GM23338 (cell line): ENCODE measurements around the gene KIAA1671. TPM values are rescaled to one million over a fixed set of nuclear protein-coding genes. Genes with fewer than 3 reads are reported as not detected.

ENCODE experiments used
- ATAC-seq: fragments of 200-7000 bp; cut with Tn5 transposase; 3 replicates; pipeline ENCODE4 v1.9.1; 2020
- DNase-seq: peaks from one replicate; pipeline ENCODE4 v3.0.0-alpha.2; 2015; ENCODE audit warnings: low spot score
- H2AFZ ChIP-seq: fragments of 200-600 bp; sonication (generic); 2 replicates; pipeline ENCODE4 v1.8.0; 2016; ENCODE audit warnings: antibody characterized with exemption, mild to moderate bottlenecking, moderate library complexity
- H3F3A ChIP-seq: fragments of 200-600 bp; sonication (generic); replicated peaks from 2 replicates; pipeline ENCODE4 v1.8.0; 2017; ENCODE audit warnings: antibody characterized with exemption, mixed run types, low read depth
- H3K27ac ChIP-seq: fragments of 200-600 bp; sonication (generic); 2 replicates; pipeline ENCODE4 v1.6.1; 2016; ENCODE audit warnings: low read depth
- H3K27me3 ChIP-seq: fragments of 200-600 bp; sonication (generic); 2 replicates; pipeline ENCODE4 v1.8.0; 2016; ENCODE audit warnings: mild to moderate bottlenecking, mixed run types, moderate library complexity; ENCODE audit not compliant: insufficient read depth
- H3K36me3 ChIP-seq: fragments of 200-600 bp; sonication (generic); 2 replicates; pipeline ENCODE4 v1.8.0; 2016; ENCODE audit warnings: mild to moderate bottlenecking; ENCODE audit not compliant: insufficient read depth
- H3K4me1 ChIP-seq: fragments of 200-600 bp; sonication (generic); 2 replicates; pipeline ENCODE4 v1.8.0; 2016; ENCODE audit warnings: mild to moderate bottlenecking, moderate library complexity; ENCODE audit not compliant: insufficient read depth
- H3K4me2 ChIP-seq: fragments of 200-600 bp; sonication (generic); 2 replicates; pipeline ENCODE4 v1.7.1; 2017; ENCODE audit warnings: mixed run types
- H3K4me3 ChIP-seq: fragments of 200-600 bp; sonication (generic); 2 replicates; pipeline ENCODE4 v1.6.1; 2016; ENCODE audit warnings: mixed run types
- H3K79me2 ChIP-seq: fragments of 200-600 bp; sonication (generic); replicated peaks from 2 replicates; pipeline ENCODE4 v1.8.0; 2017; ENCODE audit warnings: mild to moderate bottlenecking; ENCODE audit not compliant: insufficient read depth
- H3K9me2 ChIP-seq: fragments of 200-600 bp; sonication (generic); 2 replicates; pipeline ENCODE4 v1.8.0; 2017; ENCODE audit not compliant: insufficient read depth
- H4K20me1 ChIP-seq: fragments of 200-600 bp; sonication (generic); replicated peaks from 2 replicates; pipeline ENCODE4 v1.8.0; 2017; ENCODE audit warnings: mild to moderate bottlenecking; ENCODE audit not compliant: insufficient read depth
- H3K27ac Mint-ChIP-seq: 2 replicates; pipeline ENCODE4 v1.8.0; 2020; ENCODE audit warnings: inconsistent platforms, mild to moderate bottlenecking, moderate library complexity, mixed read lengths
- H3K27me3 Mint-ChIP-seq: 3 replicates; pipeline ENCODE4 v1.8.0; 2022; ENCODE audit warnings: low read depth, mild to moderate bottlenecking, moderate library complexity, mixed read lengths, inconsistent platforms; ENCODE audit not compliant: insufficient read depth, poor library complexity
- H3K36me3 Mint-ChIP-seq: 3 replicates; pipeline ENCODE4 v1.8.0; 2021; ENCODE audit warnings: low read depth, mild to moderate bottlenecking, inconsistent platforms, moderate library complexity, mixed read lengths
- H3K4me1 Mint-ChIP-seq: 3 replicates; pipeline ENCODE4 v1.8.0; 2020; ENCODE audit warnings: mild to moderate bottlenecking, inconsistent platforms, mixed read lengths
- H3K4me3 Mint-ChIP-seq: 3 replicates; pipeline ENCODE4 v1.8.0; 2021; ENCODE audit warnings: moderate library complexity, mild to moderate bottlenecking, inconsistent platforms, mixed read lengths
- H3K9me3 Mint-ChIP-seq: 3 replicates; pipeline ENCODE4 v1.8.0; 2020; ENCODE audit warnings: moderate library complexity, mild to moderate bottlenecking, inconsistent platforms, mixed read lengths
- CREB1 ChIP-seq: fragments of 250-450 bp; sonication (Bioruptor Pico); IDR thresholded peaks from 2 replicates; pipeline ENCODE4 v1.5.0; 2020; ENCODE audit warnings: low read depth, mild to moderate bottlenecking, moderate library complexity
- CTCF ChIP-seq, 2 experiments: fragments of 200-600 bp in 1 of 2; sonication (generic) in 1 of 2; conservative IDR thresholded peaks; 2 replicates each; pipeline versions ENCODE4 v1.5.1 to v1.6.1; 2016 to 2017; ENCODE audit warnings: antibody characterized with exemption in 2 of 2, low read depth in 2 of 2, mild to moderate bottlenecking in 2 of 2, moderate library complexity in 1 of 2
- ETS1 ChIP-seq: IDR thresholded peaks from 2 replicates; pipeline ENCODE4 v1.6.1; 2016; ENCODE audit warnings: antibody characterized with exemption
- EZH2 ChIP-seq: fragments of 200-600 bp; sonication (generic); IDR thresholded peaks from one replicate; pipeline ENCODE4 v1.8.0; 2017; ENCODE audit warnings: antibody characterized with exemption, mild to moderate bottlenecking, low read depth; ENCODE audit not compliant: unreplicated experiment
- JUNB ChIP-seq: IDR thresholded peaks from one replicate; pipeline ENCODE4 v1.6.1; 2016; ENCODE audit warnings: antibody characterized with exemption; ENCODE audit not compliant: unreplicated experiment
- NANOG ChIP-seq: IDR thresholded peaks from 2 replicates; pipeline ENCODE4 v1.6.1; 2016; ENCODE audit warnings: antibody characterized with exemption, borderline replicate concordance
- REST ChIP-seq: IDR thresholded peaks from one replicate; pipeline ENCODE4 v1.6.1; 2018; ENCODE audit warnings: antibody characterized with exemption; ENCODE audit not compliant: unreplicated experiment
- STAT1 ChIP-seq: IDR thresholded peaks from one replicate; pipeline ENCODE4 v1.6.1; 2016; ENCODE audit warnings: antibody characterized with exemption; ENCODE audit not compliant: unreplicated experiment
- ZNF114 ChIP-seq: fragments of 250-450 bp; sonication (Bioruptor Pico); IDR thresholded peaks from 2 replicates; pipeline ENCODE4 v1.5.0; 2020; ENCODE audit warnings: mild to moderate bottlenecking, moderate library complexity
- ZNF331 ChIP-seq: fragments of 250-450 bp; sonication (Bioruptor Pico); IDR thresholded peaks from 2 replicates; pipeline ENCODE4 v1.5.0; 2020; ENCODE audit warnings: low read depth, mild to moderate bottlenecking, moderate library complexity
- ZNF462 ChIP-seq: fragments of 250-450 bp; sonication (Bioruptor Pico); IDR thresholded peaks from 2 replicates; pipeline ENCODE4 v1.5.0; 2020; ENCODE audit warnings: mild to moderate bottlenecking, moderate library complexity
- polyA plus RNA-seq: library from polyadenylated mRNA; unstranded; fragments of >200 nt; fragmentation: Nextera tagmentation; extraction: Ambion mirVana; gene quantifications from 2 replicates; pipeline ENCODE4 v1.2.1, GENCODE V29; 2016
- total RNA-seq: library from RNA; depleted of rRNA; stranded (reverse); fragments of >200 nt; shearing (Covaris generic); gene quantifications from 2 replicates; pipeline ENCODE4 v1.2.3, GENCODE V29; 2014

Gene KIAA1671
- total and polyA plus RNA-seq, 2 experiments from 2014 or later, result 6.1 to 27.2 TPM

GRCh38 chr22:25024895-25025294 lies 72.4 kb downstream of the KIAA1671 start (continued):
- TF ChIP-seq STAT1 (no peak), CREB1 (CRISPR knock-in tag) (no peak)

GRCh38 chr22:25025491-25026400 lies 73.2 kb downstream of the KIAA1671 start:
- no peaks in the 10 kb centered on the region for H3K27me3 ChIP-seq
- no peaks in the 10 kb centered on the region; the same call in 1 of the 2 replicates for H4K20me1 ChIP-seq
- Mint-ChIP-seq H3K27ac (no peak overlapping the region; the same call in 1 of the 2 replicates), H3K9me3 (no peaks in the 10 kb centered on the region), H3K4me3 (no peak overlapping the region), H3K36me3 (no peaks in the 10 kb centered on the region), H3K27me3 (peaks cover 3% of the 10 kb centered on the region), H3K4me1 (peaks cover 12% of the 10 kb centered on the region)
- H3K4me1 ChIP-seq, result 0 out of 2 replicates have a peak, but pooled peaks cover 5% of the 10 kb centered on the region
- H3K79me2 ChIP-seq, result no peaks in the 10 kb centered on the region; the same call in 1 of the 2 replicates
- no peak overlapping the region for H3K4me3 ChIP-seq
- H3K9me2 ChIP-seq, result no peaks in the 10 kb centered on the region
- no peak overlapping the region for H2AFZ ChIP-seq
- no peak overlapping the region for H3K4me2 ChIP-seq
- no peak overlapping the region for H3K27ac ChIP-seq
- ATAC-seq, result no peak
- no peak for DNase-seq
- no peaks in the 10 kb centered on the region for H3F3A ChIP-seq
- no peaks in the 10 kb centered on the region for H3K36me3 ChIP-seq
- TF ChIP-seq ZNF114, result no peak
- no peak for TF ChIP-seq JUNB
- TF ChIP-seq REST, result no peak
- no peak for TF ChIP-seq NANOG
- no peak for TF ChIP-seq ETS1
- no peak for TF ChIP-seq EZH2
- TF ChIP-seq STAT1, result no peak
- TF ChIP-seq ZNF462 (CRISPR knock-in tag), result no peak
- no peak for TF ChIP-seq ZNF331
- no peak for TF ChIP-seq CTCF (conservative IDR thresholded peaks at IDR 0.05; ENCODE audit: low read depth in 2 of 2)
